HG03025 (cell line): Measurements from ENCODE around the gene VWC2L.

Experiments used
- ATAC-seq: cut with Tn5 transposase; IDR thresholded peaks from one replicate; pipeline ENCODE4 v1.9.1; 2021; ENCODE audit warnings: mild to moderate bottlenecking, moderate library complexity; ENCODE audit not compliant: unreplicated experiment, low FRiP score

The VWC2L gene

DNA sequence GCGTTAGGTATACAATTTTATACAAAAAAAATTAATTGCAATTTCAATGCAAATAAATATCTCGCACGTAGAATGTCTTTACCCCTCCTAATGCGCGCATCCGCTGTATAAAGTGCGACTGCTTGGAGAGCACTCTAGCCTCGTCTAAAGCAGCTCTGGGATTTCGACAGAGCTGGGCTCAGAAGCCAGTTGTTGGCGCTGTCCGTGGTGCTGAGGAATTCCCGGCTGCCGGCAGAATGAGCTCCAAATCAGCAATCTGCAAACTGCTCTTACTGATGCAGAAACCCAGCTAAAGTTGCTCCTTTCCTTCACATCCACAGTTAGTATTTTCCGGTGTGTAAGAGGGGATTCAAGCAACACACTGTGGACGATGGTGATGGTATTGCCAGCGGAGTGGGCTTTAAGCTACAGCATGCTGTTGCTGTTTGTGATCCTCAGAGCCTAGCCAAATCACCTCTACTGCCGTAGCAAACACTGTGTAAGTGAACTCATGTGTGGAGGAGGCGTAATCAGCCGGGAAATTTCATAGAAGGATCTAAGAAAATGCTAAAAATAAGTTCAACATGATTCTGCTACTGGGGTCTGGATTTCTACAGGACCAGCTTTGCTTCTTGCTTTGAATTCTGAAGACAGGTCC lies at the start of gene VWC2L:
Gene VWC2L, plus strand, starts transcription at position 137 of the 637 bp plus-strand sequence. CDS start 3,140 bp downstream, outside the sequence.
- ATAC-seq, result no peak

DNA sequence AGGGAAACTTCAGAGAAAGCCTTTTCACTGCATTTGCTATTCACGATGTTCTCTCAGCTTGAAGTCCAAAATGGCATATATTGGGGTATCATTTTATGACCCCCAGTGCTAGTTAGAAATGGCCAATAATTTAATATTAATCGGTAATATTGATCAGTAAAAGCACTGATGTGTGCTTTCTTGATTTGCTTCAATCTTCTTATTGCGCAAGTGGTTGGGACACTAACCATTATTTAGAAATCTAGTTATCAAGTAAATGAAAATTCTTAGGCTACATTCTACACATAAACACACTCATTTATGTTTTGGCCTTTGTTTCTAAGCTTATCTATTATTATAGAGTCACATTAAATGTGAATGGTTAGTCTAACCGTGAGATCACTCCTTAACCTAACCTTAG lies 49.7 kb upstream of the VWC2L start:
- no peak for ATAC-seq

DNA sequence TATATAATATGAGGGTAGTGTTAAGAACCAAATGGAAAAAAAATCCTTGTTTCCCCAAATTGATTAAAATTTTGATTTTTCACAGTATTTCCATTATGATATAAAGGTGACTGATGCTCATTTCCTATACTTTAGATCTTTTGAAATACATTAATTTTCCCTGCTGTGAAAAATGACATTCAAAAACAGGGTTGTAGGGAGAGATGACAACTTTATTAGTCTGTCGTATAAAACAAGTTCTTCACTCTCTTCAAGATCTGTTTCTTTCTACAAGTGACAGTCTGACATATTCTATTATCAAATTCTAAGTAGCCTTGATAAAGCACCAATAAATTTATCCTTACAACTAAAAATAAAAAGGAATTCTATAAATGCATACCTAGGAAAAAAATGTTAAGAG lies 45.3 kb upstream of the VWC2L start:
- ATAC-seq, result no peak

DNA sequence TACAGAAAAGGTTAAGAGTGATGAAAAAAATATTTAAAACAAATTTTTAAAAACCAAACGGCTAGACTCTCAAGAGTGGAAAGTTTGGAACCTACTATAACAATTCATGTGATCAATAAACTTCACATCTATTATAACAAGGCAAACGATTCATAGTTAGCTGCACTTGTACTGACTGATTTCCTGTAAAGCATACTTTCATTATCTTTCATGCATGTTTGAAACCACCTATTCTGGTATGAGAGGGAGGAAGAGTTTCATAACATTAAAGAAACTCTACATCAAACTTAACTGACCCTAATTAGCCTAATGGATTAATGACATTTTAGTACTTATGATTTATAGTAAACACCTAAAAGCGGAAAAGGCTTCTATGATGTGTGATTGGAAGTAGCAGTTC lies 43.7 kb upstream of the VWC2L start:
- ATAC-seq, result no peak

DNA sequence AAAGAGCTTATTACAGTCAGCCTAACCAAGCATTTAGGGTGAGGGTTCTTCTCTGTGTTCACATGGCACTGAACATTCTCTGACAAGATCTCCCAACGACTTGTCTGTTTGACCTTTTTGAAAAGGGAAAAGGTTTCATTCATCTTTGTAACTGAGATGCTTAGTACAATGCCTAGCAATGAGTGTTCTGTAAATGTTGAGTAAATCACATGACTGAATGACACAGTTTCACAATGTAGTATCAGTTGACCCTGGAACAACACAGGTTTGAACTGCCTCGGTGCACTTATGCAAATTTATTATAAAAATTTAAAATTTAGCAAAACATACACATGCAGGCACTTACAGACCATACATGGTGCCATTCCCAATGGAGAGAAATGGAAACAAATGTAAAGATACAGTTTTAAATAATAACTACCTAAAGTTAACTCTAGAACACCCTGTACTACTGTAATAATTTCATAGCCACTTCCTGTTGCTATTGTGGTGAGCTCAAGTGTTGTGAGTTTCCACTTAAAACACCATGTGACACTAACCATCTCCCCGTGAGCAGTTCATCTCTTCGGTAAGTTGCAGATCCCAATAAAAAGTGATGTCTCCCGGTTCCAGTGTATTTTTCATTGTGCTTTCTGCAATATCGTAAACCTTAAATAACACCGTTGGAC lies 34.1 kb upstream of the VWC2L start:
- ATAC-seq, result no peak

DNA sequence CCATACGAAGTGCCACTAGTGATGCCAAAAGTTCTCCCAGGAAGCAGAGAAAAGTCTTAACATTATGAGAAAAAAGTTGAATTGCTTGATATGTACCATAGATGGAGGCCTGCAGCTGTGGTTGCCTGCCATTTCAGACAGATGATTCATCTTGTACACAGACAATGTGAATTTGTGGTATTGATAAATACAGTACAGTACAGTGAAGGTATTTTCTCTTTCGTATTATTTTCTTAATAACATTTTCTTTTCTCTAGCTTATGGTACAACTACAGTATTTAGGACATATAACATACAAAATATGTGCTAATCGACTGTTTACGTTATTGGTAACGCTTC lies 33.6 kb upstream of the VWC2L start:
- ATAC-seq, result no peak

DNA sequence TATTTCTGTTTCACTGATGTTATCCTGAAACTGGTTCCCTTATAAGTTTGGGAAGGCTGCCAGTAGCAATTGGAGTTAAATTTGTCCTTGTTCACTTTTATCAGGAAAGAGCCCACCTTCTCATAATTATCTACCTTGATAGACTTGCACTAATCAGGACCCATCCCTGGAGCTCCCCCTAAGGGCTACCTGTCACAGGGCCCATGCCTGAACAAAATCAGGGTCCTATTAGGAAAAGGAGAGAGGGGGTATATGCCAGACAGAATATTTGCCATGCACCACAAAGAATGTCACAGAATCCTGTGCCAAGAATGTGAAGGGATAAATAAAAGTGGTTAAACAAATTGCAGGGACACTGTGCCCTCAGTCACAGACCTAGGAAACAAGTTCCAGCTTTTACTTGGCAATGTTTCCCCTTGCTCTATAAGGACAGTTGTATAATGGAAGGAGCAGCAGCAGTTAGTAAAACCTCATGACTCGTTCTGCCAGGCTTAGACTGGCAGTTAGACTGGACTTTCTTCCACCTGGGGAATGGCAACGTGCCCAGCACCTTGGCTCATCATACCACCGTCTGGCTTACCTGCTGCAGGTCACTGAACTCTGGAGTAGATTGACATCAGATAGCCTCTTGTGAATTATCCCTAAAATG lies 32.3 kb upstream of the VWC2L start:
- no peak for ATAC-seq

DNA sequence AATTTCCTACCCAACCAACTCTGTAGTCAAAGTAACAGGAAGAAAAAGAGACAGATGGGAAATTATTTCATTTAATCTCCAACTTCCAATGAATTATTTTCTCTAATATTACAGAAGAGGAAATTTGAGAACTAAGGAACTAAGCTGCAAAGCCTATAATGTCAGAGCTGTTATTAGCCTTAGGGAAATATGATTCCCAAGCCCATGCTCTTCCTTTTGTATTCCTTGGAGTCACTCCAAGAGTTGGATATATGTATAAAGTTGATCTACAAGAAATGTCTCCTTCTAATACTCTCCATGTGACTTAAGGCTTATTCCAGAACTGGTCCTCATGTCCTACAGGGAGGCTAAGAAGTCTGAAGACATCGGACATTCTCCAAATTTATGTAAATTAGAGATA lies 31.6 kb upstream of the VWC2L start:
- no peak for ATAC-seq

DNA sequence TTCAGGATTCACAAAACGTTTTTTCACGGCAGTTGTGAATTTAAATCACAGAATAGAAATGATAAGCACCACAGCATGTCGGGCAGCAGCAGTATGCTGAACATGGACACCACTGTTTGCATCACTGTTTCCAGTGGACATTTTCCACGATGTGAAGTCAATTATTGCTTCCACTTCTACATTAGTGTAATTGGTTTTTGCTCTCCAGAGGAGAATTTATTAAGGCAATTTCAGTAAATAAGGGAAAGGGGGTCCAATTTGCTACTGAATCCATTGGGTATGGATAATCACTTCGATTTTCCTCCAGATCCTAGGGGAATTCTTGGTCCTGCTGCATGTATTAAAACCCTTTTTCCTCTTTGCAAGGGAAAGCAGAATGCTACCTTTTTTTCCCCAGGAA lies 30.2 kb upstream of the VWC2L start:
- no peak for ATAC-seq

DNA sequence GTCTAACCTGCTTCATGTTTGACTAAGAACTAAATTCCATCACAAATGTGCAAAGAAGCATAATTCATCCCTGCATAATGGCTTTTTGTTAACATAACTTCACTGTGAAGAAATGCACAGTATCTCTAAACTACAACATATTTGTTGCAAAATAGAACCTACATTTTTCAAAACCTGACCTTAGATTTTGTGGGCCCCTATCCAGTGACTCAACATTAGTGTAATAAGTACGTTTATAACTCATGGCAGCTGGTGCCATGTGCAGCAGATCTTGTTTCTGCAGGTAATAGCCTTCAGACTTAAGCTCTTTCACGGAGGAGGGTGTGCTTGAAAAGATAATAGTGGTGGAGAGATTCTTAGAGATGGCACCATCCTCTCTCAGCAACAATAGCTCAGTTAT lies 28.6 kb upstream of the VWC2L start:
- no peak for ATAC-seq

DNA sequence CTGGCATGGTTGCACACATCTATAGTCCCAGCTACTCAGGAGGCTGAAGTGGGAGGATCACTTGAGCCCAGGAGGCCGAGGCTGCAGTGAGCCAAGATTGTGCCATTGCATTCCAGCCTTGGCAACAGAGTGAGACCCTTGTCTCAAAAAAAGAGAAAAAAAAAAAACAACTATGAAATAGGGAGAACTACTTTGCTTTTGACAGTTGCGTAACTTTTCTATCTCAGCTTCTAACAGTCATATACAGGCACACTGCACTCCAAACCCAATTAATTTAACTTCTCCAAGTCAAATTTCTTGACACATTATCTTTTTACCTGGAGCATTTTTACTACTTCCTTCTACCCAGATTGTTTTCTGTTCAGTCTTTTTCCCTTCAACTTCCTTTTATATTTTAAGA lies 24.1 kb upstream of the VWC2L start:
- no peak for ATAC-seq

DNA sequence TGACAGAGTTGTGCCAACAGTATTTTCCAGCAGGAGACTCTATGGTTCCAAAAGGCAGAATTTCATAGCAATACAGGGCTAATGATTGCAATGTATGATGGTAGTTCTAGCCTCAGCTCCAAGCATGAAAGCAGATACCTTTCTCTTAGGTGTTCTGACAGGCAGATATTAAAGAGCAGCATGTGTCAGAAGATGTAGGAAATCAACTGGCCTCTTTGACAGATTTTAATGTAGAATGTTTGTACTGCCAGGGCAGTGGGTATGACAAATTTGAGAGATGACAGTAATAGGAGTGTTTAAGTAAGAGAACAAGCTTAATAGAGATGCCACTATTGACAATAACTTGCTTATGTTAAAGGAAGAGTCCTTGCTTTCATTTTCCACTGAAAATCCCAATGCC lies 21.5 kb upstream of the VWC2L start:
- ATAC-seq, result no peak

DNA sequence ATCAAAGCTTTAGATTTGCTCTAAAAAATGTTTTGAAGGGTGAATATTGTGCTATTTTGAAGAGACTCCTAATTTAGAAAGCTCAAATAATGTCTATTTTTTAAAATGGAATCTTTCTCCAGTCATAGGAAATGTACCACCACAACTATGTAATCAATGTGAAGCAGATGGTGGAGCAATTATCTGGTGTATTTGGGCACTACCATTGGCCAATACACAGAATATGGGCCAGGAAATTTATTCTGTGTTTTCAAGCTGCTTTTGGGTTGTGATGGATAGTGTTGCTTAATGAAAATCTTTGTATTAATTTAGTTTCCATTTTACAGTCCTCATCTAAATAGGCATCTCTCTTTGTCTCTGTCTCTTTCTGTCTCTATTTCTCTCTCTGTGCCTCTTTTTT lies 17.1 kb upstream of the VWC2L start:
- ATAC-seq, result no peak

DNA sequence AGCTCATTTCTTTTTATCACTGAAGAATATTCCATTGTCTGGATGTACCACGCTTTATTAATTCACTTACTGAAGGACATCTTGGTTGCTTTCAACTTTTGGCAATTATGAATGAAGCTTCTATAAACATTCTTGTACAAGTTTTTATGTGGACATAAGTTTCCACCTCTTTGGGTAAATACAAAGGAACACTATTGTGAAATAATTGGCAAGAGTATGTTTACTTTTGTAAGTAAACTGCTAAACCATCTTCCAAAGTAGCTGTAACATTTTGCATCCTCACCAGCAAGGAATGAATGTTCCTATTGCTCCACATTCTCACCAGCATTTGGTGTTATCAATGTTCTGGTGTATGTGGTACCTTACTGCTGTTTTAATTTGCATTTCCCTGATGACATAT lies 15.8 kb upstream of the VWC2L start:
- ATAC-seq, result no peak

DNA sequence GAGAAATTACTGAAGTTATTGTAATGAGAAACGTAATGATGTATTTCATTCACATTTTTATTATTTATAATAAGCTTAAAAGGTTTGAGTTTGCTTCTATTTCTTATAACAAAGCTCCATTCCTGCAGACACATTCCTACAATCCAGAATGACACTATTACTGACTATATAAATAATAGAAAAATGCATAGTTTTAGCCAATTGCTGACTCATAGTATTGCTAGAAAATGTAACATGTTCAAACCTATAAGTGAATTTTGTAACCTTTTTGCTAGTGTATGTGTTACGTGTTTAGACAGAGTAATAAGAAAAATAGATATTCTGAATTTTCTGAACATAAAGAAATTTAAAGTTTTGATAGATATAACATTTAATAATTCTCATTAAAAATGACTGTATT lies 9.3 kb upstream of the VWC2L start:
- no peak for ATAC-seq

DNA sequence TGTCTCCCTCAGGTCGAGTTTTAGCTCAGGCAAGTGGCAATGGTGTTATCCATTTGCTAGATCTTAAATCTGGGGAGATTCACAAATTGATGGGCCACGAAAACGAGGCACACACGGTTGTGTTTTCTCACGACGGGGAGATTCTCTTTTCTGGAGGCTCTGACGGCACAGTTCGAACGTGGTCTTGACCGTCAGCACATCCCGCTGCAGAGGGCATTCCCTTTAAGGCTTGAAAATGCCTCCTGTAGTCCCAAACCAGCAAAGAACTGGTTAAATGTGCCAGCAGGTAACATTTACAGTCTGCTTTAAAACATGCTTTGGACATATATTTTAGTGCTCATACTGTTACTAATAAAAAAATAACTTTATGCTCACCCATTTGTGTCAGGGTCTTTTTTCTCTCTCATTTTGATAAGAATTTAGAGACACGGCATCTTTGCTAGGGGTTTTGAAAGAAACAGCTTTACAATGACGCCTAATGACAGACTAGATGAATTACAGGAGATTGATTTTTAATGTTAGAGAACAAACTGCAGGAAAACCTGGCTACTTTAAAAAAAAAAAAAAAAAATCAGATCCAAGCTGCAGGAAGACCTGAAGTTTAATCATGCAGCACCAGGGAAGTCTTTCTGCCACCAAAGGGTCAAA lies 602 bp upstream of the VWC2L start:
- ATAC-seq, result no peak

DNA sequence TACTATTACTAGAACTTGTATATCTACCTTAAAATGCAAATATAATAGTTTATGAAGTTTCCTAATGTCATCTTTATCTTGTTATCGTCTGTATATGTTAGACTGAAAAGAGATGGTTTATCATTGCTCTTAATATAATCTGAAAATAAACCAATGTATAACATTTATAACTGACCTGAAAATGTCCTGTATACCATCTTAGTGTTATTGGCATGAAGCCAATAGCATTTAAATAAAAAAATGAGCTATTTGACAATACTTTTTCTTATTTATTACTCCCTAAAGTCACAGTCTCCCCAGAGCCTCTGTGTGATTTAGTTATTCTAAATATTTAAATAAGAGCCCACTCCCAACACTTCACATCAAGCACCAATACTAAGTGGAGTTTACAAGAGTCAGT lies 1.8 kb downstream of the VWC2L start:
- ATAC-seq, result no peak

DNA sequence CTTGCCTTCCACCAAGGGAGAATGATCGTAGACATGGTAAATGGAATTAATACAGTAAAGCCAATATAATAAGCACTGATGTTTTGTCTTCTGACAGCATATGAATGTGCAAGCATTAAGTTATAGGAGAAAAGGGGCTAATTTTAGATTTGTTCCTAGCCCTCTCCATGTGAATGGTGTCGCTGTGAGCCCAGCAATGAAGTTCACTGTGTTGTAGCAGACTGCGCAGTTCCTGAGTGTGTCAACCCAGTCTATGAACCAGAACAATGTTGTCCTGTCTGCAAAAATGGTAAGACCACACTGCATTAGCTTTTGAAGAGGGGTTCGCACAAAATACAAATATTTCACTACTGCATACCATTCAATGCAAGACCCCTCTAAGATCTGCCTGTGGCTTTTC lies 25.6 kb downstream of the VWC2L start:
- no peak for ATAC-seq

DNA sequence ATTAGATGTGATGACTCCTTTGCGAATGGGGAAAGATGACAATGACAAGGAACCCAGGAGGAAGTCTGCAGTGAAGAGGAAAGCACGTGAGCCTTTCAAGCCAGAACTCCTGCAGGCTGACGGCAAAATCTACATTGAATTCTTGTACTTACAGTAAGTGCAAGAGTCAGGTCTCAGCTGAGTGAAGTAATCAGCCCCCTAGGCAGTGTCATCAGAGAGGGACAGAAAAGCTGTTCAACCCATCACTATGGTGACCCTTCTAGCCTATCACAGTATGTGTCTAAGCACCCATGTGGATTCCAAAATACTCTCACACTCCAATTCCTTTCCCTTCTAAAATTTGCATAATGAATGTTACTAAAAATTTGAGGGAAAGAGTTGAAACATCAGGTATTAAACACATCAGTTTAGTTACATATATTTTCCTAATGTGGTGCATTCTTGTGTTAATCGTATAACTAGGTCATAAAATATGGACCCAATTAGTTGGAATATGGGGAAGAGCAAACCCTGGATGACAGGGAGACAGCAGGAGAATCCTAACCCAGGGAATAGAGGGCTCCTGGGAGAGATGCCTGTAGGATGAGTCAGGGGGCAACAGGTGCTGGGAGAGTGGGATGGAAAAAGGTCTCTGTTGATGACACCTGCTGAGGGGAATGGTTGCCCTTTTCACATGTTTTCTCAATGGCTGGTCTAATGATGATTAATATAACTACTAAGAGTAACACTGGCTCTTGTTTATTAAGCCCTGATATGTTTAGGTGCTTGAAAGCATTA lies 39.5 kb downstream of the VWC2L start:
- ATAC-seq, result no peak

DNA sequence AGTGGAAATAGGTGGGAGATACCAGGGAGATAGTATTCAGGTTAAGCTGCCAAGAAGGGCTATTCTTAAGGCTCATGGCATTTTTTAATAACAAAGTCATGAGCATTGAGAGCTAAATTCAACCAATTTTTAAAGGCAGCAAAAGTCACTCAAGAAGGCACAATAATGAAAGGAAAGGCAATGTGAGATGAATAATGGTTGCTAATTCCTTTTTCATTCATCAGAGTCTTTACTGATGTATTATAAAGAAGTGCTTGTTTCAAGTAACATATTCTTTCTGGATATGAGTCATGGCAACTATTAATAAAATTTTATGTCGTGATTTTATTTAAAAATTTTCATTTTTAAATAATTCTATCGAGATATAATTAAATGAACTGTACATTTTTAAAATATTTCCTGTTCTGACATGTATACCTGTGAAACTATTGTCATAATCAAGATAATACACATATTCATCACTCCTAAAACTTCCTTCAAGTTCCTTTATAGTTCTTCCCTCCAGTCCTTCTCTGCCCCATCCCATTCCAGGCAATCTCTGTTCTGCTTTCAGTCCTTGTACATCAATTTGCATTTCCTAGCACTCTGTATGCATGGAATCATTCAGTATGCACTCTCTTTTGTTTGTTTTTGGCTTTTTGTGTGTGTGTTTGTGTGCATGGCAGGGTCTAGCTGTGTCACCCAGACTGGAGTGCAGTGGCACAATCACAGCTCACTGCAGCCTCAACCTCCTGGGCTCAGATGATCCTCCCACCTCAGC lies 40.8 kb downstream of the VWC2L start:
- no peak for ATAC-seq
